Measurements from ENCODE around the gene SPTLC3.

Gene SPTLC3

GRCh38 chr20:13058666-13059389 lies 50.1 kb downstream of the SPTLC3 start:
- TF ChIP-seq SIN3A (IDR thresholded peaks at IDR 0.05; ENCODE audit: borderline replicate concordance, insufficient read depth, low read length): no peak
- TF ChIP-seq POLR2AphosphoS5 (IDR thresholded peaks at IDR 0.05; ENCODE audit: low read depth, low read length): no peak
- no peak for TF ChIP-seq TAF1 (IDR thresholded peaks at IDR 0.05; ENCODE audit: borderline replicate concordance, insufficient read depth, low read length)
- no peak for TF ChIP-seq FOXP2 (optimal IDR thresholded peaks at IDR 0.05; ENCODE audit: borderline replicate concordance, extremely low read depth, extremely low read length, insufficient read depth)
- TF ChIP-seq REST (IDR thresholded peaks at IDR 0.05; ENCODE audit: insufficient read depth in 1 of 2, low read depth in 2 of 2, low read length in 2 of 2): no peak

- no peak for TF ChIP-seq REST (IDR thresholded peaks at IDR 0.05; ENCODE audit: insufficient read depth in 1 of 2, low read depth in 2 of 2, low read length in 2 of 2)
- TF ChIP-seq POLR2AphosphoS5 (IDR thresholded peaks at IDR 0.05; ENCODE audit: low read depth, low read length): no peak
- no peak for TF ChIP-seq TAF1 (IDR thresholded peaks at IDR 0.05; ENCODE audit: borderline replicate concordance, insufficient read depth, low read length)
- TF ChIP-seq FOXP2 (optimal IDR thresholded peaks at IDR 0.05; ENCODE audit: borderline replicate concordance, extremely low read depth, extremely low read length, insufficient read depth): no peak
- no peak for TF ChIP-seq SIN3A (IDR thresholded peaks at IDR 0.05; ENCODE audit: borderline replicate concordance, insufficient read depth, low read length)
Observed at GRCh38 chr20:13059398-13060136, 50.8 kb downstream of the SPTLC3 start.

- TF ChIP-seq REST (IDR thresholded peaks at IDR 0.05; ENCODE audit: insufficient read depth in 1 of 2, low read depth in 2 of 2, low read length in 2 of 2): no peak
Observed at GRCh38 chr20:13060327-13060726, 51.6 kb downstream of the SPTLC3 start.

GRCh38 chr20:13061381-13061780 lies 52.6 kb downstream of the SPTLC3 start:
- TF ChIP-seq FOXP2 (optimal IDR thresholded peaks at IDR 0.05; ENCODE audit: borderline replicate concordance, extremely low read depth, extremely low read length, insufficient read depth) (no peak), REST (IDR thresholded peaks at IDR 0.05; ENCODE audit: insufficient read depth in 1 of 2, low read depth in 2 of 2, low read length in 2 of 2) (no peak), SIN3A (IDR thresholded peaks at IDR 0.05; ENCODE audit: borderline replicate concordance, insufficient read depth, low read length) (no peak), POLR2AphosphoS5 (IDR thresholded peaks at IDR 0.05; ENCODE audit: low read depth, low read length) (no peak), TAF1 (IDR thresholded peaks at IDR 0.05; ENCODE audit: borderline replicate concordance, insufficient read depth, low read length) (no peak)

Measured in PFSK-1 (cell line).